GM03348 (cell line): ENCODE measurements around the gene CEP192.
A peak's percentile ranks its signal among the peaks of the same experiment; 100 is the strongest.

ENCODE experiments used
- DNase-seq: peaks from one replicate; pipeline ENCODE4 v3.0.0; 2012; ENCODE audit warnings: low spot score

CEP192 gene

DNA sequence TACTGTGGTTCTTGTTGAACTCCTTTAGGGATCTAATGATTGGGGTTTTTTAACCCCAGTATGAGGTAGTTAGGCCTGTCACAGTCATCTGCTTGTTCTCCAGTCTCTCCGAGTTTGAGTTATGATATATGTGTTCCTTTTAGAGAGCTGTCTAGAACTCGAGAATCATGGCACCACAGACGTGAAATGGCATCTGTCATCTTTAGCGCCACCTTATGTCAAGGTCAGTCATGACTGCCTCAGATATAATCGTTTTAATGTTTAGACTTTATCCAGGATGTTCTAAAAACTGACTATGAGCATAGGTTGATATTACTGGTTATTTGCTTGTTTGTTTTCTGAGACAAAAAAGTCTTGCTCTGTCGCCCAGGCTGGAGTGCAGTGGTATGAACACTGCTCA is 112.2 kb downstream of the CEP192 start:
- DNase-seq = no peak

DNA sequence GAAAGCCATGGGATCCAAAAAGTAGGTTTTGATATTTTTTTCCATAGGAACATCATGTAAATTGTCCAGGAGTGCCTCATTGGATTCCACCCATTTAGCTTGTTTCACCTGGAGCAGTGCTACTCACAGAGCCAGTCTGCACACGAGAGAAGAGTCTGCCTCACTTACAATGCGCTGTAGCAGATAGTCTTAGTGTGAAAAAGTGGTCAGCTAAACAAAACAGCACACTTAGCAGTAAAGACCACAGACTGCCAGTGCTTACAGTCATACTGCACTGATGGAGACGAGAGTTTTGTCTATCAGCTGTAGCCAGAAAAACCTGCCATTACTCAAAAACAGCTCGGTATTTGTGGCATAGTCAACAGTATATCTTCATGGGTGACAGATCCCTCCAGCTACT is 113.9 kb downstream of the CEP192 start:
- no peak for DNase-seq

GRCh38 chr18:13107074-13107473 is 115.9 kb downstream of the CEP192 start:
- no peak for DNase-seq

DNA sequence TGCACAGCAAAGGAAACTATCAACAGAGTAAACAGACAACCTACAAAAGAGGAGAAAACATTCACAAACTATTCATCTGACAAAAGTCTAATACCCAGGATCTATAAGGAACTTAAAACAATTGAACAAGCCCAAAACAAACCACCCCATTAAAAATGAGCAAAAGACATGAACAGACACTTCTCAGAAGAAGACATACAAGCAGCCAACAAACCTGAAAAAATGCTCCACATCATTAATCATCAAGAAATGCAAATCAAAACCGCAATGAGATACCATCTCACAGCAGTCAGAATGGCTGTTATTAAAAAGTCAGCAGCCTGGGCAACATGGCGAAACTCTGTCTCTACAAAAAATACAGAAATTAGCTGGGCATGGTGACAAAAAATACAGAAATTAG is 117.2 kb downstream of the CEP192 start:
- DNase-seq = no peak

DNA sequence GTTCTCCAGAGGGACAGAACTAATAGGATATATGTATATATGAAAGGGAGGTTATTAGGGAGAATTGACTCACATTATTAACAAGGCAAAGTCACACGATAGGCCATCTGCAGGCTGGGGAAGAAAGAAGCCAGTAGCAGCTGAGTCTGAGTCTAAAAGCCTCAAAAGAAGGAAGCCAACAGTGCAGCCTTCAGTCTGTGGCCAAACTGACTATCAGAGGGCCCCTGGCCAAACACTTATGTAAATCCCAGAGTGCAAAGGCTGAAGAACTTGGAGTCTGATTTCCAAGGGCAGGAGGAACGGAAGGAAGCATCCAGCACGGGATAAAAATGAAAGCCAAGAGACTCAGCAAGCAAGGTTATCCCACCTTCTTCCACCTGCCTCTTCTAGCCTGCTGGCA is 119.4 kb downstream of the CEP192 start:
- no peak for DNase-seq

- peak; percentile 67 for DNase-seq
Measured at GRCh38 chr18:13112982-13113381, 121.8 kb downstream of the CEP192 start.

- no peak for DNase-seq
Measured at GRCh38 chr18:13120255-13120654, 129.1 kb downstream of the CEP192 start.

DNA sequence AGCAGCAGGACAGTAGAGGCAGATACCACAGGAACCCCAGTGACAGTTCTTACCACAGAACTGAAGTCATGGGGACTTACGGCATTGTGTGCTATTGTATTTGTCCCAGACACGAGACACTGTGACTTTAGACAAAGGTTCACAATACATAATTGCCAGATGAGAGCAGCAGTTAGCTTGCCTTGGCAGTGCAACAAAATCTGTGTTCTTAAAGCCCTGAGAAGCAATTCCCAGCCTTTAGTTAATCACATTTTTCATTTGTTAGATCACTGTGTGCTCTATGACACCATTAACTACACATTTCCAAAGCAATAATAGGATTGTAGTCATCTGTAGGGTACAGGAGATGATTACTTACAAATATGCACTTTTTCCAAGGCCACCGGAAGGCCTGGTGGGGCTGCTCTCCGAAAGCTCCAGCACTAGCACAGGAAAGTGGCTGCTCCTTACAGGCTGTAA is 129.8 kb downstream of the CEP192 start:
- DNase-seq = peak; percentile 59

DNA sequence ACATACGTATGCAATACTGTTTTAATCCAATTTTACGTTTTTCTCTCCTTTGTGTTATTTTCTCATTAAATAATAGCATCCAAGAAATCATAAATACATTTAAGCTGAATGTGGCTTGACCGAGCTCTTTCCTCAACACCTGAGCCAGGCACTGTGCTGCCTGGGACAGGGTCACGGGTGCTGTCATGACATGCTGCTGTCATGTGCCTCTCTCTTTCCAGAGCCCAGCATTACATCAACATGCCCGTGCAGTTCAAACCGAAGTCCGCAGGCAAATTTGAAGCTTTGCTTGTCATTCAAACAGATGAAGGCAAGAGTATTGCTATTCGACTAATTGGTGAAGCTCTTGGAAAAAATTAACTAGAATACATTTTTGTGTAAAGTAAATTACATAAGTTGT is 133.2 kb downstream of the CEP192 start:
- no peak for DNase-seq

- no peak for DNase-seq
Measured at GRCh38 chr18:13125191-13125590, 134.0 kb downstream of the CEP192 start.

DNA sequence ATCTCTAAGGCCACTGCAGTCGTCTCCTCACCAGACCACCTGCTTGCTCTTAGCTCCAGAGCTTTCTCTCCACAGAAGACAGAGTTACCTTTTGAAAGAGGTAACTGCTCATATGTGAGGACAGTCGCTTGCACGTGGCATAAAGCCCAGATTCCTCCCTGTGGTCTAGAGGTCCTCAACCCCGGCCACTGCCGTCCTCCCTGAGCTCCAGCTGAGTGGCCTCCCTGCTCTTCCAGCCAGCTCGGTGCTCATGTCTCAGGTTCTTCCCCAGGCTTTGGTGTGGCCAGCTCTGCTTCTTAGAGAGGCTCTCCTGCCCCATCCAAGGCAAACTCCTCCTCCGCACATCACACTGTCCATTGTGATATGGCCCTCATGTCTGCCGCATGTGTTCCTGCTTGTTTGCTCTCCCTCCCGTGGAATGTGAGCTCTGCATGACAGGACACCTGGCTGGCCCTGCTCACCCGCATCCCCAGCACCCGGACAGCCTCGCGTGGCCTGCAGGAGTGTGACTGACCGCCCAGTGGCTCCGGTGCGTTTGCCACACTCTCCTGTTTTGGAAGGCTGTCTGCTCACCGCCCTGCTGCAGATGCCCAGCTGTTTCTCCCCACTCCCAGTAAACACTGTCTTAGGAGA is 135.9 kb downstream of the CEP192 start:
- DNase-seq = no peak

- DNase-seq = no peak
Measured at GRCh38 chr18:13131283-13131682, 140.1 kb downstream of the CEP192 start.

DNA sequence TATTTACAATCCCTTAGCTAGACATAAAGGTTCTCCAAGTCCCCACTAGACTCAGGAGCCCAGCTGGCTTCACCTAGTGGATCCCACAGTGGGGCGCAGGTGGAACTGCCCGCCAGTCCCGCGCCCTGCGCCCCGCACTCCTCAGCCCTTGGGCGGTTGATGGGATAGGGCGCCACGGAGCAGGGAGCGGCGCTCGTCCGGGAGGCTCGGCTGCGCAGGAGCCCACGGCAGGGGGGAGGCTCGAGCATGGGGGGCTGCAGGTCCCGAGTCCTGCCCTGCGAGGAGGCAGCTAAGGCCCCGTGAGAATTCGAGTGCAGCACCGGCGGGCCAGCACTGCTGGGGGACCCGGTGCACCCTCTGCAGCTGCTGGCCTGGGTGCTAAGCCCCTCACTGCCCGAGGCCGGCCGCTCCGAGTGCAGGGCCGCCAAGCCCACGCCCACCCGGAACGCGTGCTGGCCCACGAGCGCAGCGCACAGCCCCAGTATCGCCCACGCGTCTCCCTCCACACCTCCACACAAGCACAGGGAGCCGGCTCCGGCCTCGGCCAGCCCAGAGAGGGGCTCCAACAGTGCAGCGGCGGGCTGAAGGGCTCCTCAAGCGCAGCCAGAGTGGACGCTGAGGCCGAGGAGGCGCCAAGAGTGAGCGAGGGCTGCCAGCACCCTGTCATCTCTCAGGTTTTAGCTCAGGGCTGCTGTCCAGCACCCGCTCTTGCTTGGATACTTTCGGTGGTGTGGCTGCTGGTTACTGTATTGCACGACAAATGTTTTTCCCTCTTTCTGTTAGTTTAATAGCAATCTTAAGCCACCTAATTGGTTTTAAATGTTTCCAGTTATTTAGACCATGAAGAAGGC is 143.6 kb downstream of the CEP192 start:
- no peak for DNase-seq

- DNase-seq = peak; percentile 71
Measured at GRCh38 chr18:13136056-13136903, 145.1 kb downstream of the CEP192 start.

DNA sequence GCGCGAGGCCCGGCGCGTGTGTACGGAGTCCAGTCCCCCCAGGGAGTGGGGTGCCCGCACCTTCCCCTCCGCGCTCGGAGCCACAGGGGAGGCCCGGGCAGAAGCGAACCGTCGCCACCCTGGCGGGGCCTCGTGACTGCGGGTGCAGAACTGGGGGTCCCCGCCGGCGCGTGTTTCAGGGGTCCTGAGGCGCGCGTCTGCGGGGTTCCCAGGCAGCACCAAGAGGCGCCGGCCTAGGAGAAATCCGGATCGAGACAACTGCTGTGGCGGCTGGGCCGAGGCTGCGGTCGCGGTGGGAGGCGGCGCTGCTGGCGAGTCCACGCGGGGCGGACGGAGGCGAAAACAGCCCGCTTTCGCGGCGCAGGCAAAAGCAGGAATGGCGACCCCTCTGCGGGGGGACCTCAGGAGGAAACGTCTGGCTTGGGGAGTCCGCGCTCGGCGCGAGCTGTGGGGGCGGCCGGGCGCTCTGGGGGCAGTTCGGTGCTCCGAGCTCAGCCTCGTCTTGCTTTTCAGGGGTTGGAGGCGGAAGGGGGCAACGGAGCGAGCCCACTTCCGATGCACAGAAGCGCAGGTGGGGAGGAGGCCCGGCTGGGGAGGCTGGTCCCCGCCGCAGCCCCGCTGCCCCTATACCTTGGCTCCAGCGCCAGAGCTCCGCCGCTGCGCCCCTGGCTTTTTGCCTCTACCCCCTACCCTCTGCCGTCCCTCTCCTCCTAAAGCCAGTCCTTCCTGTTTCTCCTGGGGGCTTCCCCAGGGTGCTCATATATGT is 145.9 kb downstream of the CEP192 start:
- peak; percentile 79 for DNase-seq

- DNase-seq = peak; percentile 67
Measured at GRCh38 chr18:13137670-13138419, 146.7 kb downstream of the CEP192 start.

GRCh38 chr18:13138420-13139139 is 147.4 kb downstream of the CEP192 start:
- DNase-seq = no peak

DNA sequence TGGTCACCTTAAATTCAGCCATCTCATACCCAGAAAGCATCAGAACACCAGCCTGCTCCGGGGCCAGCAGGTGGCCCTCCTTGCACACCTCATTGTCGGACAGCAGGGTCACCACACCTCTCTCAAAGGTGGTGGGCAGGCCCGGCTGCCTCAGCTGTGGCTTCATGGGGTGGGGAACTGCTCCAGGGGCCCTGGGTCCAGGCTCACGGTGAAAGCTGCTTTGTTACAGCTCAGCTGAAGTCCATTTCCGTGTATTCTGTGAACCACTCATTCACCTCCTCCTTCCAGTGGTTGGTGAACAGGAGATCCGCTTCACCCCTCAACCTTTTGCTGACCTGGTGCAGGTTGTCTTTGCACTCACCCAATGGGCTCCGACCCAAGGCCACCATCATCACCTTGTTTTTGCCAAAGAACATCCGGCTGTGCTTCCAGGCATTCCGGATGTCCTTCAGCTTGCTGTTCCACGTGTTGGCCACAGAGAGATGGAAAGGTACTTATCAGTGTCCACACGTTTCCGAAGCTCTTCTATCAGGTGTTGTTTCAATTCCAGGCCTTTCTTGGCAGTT is 148.8 kb downstream of the CEP192 start:
- no peak for DNase-seq

DNA sequence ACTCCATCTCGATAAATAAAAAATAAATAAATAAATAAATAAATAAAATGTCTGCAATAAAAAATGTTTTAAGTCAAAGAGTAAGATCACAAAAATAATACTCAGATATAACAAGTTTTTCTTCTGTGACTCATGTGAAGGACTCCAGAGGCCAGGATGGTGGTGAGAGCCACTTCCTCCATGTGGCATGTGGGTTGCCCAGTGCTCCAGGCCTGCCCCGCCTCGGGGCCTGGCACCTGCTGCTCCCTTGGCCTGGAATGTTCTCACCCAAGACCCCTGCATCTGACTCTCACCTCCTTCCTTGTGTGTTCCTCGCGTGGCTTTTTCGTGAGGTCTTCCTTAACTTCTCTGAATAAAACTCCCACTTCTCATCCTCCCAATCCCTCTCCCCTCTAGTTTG is 150.0 kb downstream of the CEP192 start:
- no peak for DNase-seq

GRCh38 chr18:13145636-13146190 is 154.6 kb downstream of the CEP192 start:
- no peak for DNase-seq
